HG02884 (cell line): ENCODE results near the gene MAD1L1.

Experiments used
- ATAC-seq: cut with Tn5 transposase; IDR thresholded peaks from one replicate; pipeline ENCODE4 v1.9.1; 2021; ENCODE audit warnings: mild to moderate bottlenecking, moderate library complexity; ENCODE audit not compliant: unreplicated experiment

MAD1L1 gene

DNA sequence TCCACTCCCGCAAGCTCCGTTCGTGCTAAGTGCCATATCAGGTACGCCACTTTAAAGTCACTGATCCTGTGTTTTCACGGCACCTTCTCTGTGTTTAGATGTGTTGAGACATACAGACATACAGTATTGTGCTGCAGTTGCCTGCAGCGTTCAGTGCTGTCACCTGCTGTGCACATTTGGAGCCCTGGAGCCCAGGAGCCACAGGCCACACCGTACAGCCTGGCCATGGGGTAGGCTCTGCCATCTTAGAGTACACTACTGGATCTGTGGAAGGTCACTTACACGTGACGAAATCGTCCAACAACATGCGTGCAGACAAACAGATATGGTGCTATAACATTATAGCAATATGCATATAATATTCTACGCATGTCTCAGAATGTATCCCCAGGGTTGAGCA lies 451.4 kb downstream of the MAD1L1 start:
- ATAC-seq: no peak

DNA sequence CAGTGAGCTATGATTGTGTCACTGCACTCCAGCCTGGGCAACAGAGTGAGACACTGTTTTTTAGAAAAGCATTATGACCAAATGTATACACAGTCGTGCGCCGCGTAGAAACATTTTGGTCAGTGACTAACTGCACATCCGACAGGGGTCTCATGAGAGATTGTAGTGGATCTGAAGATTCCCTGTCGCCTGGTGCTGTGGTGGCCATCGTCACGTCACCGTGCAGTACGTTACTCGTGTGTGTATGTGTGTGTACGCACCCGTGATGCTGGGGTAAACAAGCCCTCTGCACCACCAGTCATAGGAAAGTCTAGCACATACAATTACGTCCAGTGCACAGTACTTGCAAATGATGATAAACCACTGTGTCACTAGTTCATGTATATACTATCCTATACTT lies 453.3 kb downstream of the MAD1L1 start:
- no peak for ATAC-seq

DNA sequence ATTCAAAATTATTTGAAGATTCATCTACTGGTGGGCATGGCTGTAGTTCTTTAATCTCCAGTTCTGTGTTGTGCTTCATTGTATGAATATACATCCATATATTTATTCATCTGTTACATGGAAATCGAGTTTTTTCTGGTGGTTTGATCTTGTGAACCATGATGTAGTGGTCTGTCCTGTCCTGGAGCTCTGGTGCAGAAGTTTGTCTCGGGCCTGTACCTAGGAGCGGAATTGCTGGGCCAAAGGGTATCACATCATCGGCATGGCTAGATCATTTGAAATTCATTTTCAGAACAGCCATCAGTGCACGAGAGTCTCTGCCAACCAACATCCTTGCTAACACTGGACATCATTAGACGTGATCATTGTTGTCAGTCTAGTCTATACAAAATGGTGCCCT lies 455.6 kb downstream of the MAD1L1 start:
- ATAC-seq: no peak

DNA sequence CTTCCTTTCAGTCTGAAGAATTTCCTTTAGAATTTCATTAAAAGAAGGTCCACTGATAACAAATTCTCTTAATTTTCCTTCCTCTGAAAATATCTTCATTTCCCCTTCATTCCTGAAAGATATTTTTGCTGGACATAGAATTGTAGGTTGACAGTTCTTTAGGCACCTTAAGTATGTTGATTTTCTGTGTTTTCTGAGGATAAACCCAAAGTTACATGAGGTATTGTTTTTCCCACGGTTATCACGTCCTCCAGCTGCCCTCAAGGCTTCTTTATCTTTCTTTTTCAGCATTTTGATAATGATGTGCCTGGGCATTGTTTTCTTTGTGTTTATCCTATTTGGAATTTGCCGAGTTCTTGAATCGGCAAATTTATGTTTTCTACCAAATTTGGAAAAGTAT lies 457.4 kb downstream of the MAD1L1 start:
- no peak for ATAC-seq

DNA sequence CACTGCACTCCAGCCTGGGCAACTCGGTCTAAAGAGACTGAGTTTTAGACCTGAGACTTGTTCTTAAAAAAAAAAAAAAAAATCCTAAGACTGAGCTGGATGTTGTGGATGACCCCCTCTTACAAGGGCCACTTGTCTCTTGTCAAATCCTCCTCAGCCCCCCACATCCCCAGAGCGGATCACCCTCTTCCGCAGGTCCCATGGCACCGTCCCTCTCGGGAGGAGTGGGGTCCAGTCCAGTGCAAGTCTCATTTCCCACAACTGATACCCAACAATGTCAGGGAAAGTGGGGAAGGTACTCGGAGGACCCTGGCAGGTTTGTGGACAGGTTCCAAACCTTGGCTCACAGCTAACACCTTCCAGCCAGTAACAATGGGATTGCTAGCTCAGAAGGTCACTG lies 462.4 kb downstream of the MAD1L1 start:
- no peak for ATAC-seq

DNA sequence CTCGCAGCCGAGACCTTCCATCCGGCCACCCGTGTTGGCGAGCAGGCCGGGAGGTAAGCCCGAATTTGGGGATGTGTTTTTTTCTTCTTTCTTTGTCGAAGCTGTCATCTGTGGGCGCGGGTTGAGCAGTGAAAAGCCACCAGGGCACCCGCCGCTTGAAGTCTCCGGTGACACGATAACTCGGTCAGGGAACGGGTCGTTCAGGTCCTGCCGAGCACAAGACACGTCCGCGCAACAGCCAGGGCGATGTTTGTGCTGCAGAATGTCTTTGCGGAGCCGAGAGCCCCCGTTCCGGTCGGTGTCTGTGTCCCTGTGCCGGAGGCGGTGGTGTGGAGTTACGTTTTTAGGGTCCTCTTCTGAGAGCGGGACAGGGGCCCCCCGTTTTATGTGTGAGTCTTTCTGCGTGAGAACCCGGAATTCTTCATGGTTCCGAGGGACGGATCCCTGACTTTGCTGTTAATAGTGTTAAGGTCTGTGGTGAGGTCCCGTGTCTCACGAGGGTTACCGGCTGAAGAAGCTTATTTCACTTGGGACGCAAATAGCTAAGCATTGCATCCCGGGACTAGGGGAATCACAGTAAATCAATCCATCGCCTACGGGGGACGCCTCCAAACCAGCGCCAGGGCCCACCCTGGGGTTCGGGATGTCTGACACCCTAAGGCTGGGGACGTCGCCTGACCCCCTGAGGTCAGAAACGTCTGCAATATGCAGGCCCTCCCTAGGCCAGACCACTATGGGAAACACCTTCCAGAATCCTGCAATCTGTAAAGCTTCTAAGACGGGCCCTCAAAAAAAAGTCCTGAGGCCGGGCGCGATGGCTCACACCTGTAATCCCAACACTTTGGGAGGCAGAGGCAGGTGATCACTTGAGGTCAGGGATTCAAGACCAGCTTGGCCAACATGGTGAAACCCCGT lies 463.2 kb downstream of the MAD1L1 start:
- ATAC-seq: no peak

DNA sequence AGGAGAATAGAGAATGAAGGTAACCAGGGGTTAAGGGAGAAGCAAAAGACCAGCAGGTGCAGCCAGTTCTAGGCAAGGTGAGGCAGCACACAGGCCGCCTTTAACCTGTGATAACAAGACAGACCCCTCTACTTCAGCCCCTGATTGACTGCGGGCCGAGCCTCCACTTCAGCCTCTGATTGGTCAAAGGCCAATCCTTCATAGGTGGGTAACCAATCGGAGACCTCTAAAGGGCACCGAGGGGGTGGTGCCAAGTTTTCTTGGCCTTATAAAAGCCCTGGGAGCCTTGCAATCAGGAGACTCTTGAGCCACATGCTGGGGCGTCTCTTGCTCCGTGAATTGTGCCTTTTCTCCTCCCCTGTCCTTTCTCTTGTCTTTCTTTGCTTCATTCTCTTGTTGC lies 463.9 kb downstream of the MAD1L1 start:
- ATAC-seq: no peak

DNA sequence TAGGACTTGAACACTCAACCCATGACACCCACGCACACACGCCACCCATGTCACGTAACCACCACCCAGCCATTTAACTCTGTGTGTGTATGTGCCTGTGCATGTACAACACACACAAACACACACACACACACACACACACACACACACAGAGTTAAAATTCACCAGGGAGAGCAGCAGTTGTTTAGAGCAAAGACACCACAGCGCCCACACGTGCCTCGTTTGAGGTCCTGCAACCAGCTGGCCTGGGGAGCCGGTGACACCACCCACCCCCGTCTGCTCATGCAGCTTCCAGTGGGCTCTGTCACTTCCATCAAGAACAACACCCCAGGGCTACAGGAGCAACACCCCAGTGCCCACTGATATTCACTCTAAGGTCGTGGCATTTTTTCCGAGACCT lies 465.2 kb downstream of the MAD1L1 start:
- no peak for ATAC-seq
